SU-DHL-6 (cell line): ENCODE data around the gene IQCF6.
"Not testable (repeated sequence)": the region's sequence is repeated elsewhere in the genome, so short reads cannot be mapped to it uniquely, and the experiment has no call there.

ENCODE experiments used
- H2AFZ ChIP-seq: fragments of 200-600 bp; sonication (generic); 2 replicates; pipeline ENCODE4 v1.6.1; 2014; ENCODE audit warnings: low read depth, mild to moderate bottlenecking, moderate library complexity, mixed read lengths, antibody characterized with exemption, low read length; ENCODE audit not compliant: severe bottlenecking
- H3F3A ChIP-seq: fragments of 200-600 bp; shearing (Covaris generic); 2 replicates; pipeline ENCODE4 v1.6.0; 2016; ENCODE audit warnings: antibody characterized with exemption, mild to moderate bottlenecking; ENCODE audit not compliant: insufficient read depth
- H3K27ac ChIP-seq: fragments of 200-600 bp; sonication (generic); 2 replicates; pipeline ENCODE4 v1.5.1; 2016; ENCODE audit warnings: low read depth, mild to moderate bottlenecking, low read length, moderate library complexity, mixed read lengths
- H3K27me3 ChIP-seq: fragments of 200-600 bp; sonication (generic), shearing (Covaris generic); 2 replicates; pipeline ENCODE4 v1.6.0; 2014; ENCODE audit warnings: mild to moderate bottlenecking, low read length
- H3K36me3 ChIP-seq: fragments of 200-600 bp; sonication (generic); 2 replicates; pipeline ENCODE4 v1.6.1; 2014; ENCODE audit warnings: mild to moderate bottlenecking, low read length, mixed read lengths
- H3K4me2 ChIP-seq: fragments of 300-600, 200-600 bp; shearing (Covaris generic), sonication (generic); 2 replicates; pipeline ENCODE4 v1.6.0; 2014; ENCODE audit warnings: low read length, low read depth, mild to moderate bottlenecking; ENCODE audit not compliant: poor library complexity, severe bottlenecking
- H3K4me3 ChIP-seq: fragments of 200-600 bp; sonication (generic); 2 replicates; pipeline ENCODE4 v1.5.1; 2014; ENCODE audit warnings: antibody characterized with exemption, low read length, mild to moderate bottlenecking, mixed read lengths; ENCODE audit not compliant: insufficient read depth, poor library complexity, severe bottlenecking
- H3K79me2 ChIP-seq: fragments of 200-600 bp; sonication (generic); 2 replicates; pipeline ENCODE4 v1.6.1; 2014; ENCODE audit warnings: mild to moderate bottlenecking, low read length, moderate library complexity; ENCODE audit not compliant: insufficient read depth
- H3K9ac ChIP-seq: fragments of 200-600 bp; sonication (generic); 2 replicates; pipeline ENCODE4 v1.7.0; 2014; ENCODE audit warnings: mild to moderate bottlenecking, low read length
- H3K9me2 ChIP-seq: fragments of 200-600 bp; sonication (generic); replicated peaks from 2 replicates; pipeline ENCODE4 v1.6.1; 2014; ENCODE audit warnings: low read length; ENCODE audit not compliant: insufficient read depth
- H3K9me3 ChIP-seq: fragments of 200-600 bp; sonication (generic); 2 replicates; pipeline ENCODE4 v1.6.1; 2014; ENCODE audit warnings: low read length, mixed read lengths; ENCODE audit not compliant: insufficient read depth
- H4K20me1 ChIP-seq: fragments of 200-600 bp; sonication (generic); 2 replicates; pipeline ENCODE4 v1.6.1; 2014; ENCODE audit warnings: low read depth, mild to moderate bottlenecking, antibody characterized with exemption, low read length, moderate library complexity, mixed read lengths
- CTCF ChIP-seq: fragments of 200-600 bp; sonication (generic); IDR thresholded peaks from one replicate; pipeline ENCODE4 v1.5.1; 2017; ENCODE audit warnings: antibody characterized with exemption, mild to moderate bottlenecking, low read length, moderate library complexity; ENCODE audit not compliant: insufficient read depth, poor library complexity, severe bottlenecking
- EZH2phosphoT487 ChIP-seq: fragments of 200-600 bp; sonication (generic), shearing (Covaris generic); conservative IDR thresholded peaks from 2 replicates; pipeline ENCODE4 v1.6.1; 2018; ENCODE audit warnings: mild to moderate bottlenecking, antibody characterized with exemption, low read length, moderate library complexity, mixed read lengths

The IQCF6 gene

GRCh38 chr3:51750878-51751277, 28.2 kb downstream of the IQCF6 start:
- H2AFZ ChIP-seq: no peak overlapping the region
- H4K20me1 ChIP-seq: no peaks in the 10 kb centered on the region

GRCh38 chr3:51748327-51748726, 30.7 kb downstream of the IQCF6 start:
- Histone ChIP-seq H3K79me2 (no peaks in the 10 kb centered on the region), H4K20me1 (no peaks in the 10 kb centered on the region), H3K9me2 (no peaks in the 10 kb centered on the region), H3K27ac (no peak overlapping the region), H3F3A (no peaks in the 10 kb centered on the region), H3K27me3 (no peaks in the 10 kb centered on the region), H3K4me2 (no peak overlapping the region), H3K4me3 (no peak overlapping the region), H2AFZ (no peak overlapping the region), H3K36me3 (no peaks in the 10 kb centered on the region), H3K9me3 (peaks cover 3% of the 10 kb centered on the region; the same call in 1 of the 2 replicates), H3K9ac (no peak overlapping the region)
- TF ChIP-seq EZH2phosphoT487: no peak
- TF ChIP-seq CTCF: no peak

More at GRCh38 chr3:51750878-51751277, 28.2 kb downstream of the IQCF6 start:
- Histone ChIP-seq H3K27me3 (no peaks in the 10 kb centered on the region), H3K79me2 (no peaks in the 10 kb centered on the region), H3K36me3 (no peaks in the 10 kb centered on the region), H3K9me3 (peaks cover 3% of the 10 kb centered on the region; the same call in 1 of the 2 replicates), H3K9me2 (no peaks in the 10 kb centered on the region), H3K4me3 (no peak overlapping the region), H3F3A (no peaks in the 10 kb centered on the region), H3K4me2 (no peak overlapping the region), H3K9ac (no peak overlapping the region), H3K27ac (no peak overlapping the region)
- no peak for TF ChIP-seq CTCF
- no peak for TF ChIP-seq EZH2phosphoT487

- Histone ChIP-seq H3K4me3 (no peak overlapping the region), H2AFZ (no peak overlapping the region), H3F3A (no peaks in the 10 kb centered on the region), H3K36me3 (no peaks in the 10 kb centered on the region), H3K27me3 (no peaks in the 10 kb centered on the region), H3K27ac (no peak overlapping the region), H3K9ac (no peak overlapping the region), H3K79me2 (no peaks in the 10 kb centered on the region), H3K9me3 (peaks cover 3% of the 10 kb centered on the region; the same call in 1 of the 2 replicates), H3K4me2 (no peak overlapping the region), H4K20me1 (no peaks in the 10 kb centered on the region), H3K9me2 (no peaks in the 10 kb centered on the region)
- TF ChIP-seq CTCF (no peak), EZH2phosphoT487 (no peak)
These were observed 31.2 kb downstream of the IQCF6 start for GRCh38 chr3:51747840-51748239.

GRCh38 chr3:51742978-51743377, 36.1 kb downstream of the IQCF6 start:
- not testable (repeated sequence) for H3K79me2 ChIP-seq, H3K27me3 ChIP-seq, H3K9me2 ChIP-seq, H3K27ac ChIP-seq, H4K20me1 ChIP-seq, H3K9ac ChIP-seq, H3K4me2 ChIP-seq, H2AFZ ChIP-seq, H3F3A ChIP-seq, H3K9me3 ChIP-seq, H3K36me3 ChIP-seq, H3K4me3 ChIP-seq

GRCh38 chr3:51742320-51742719, 36.7 kb downstream of the IQCF6 start:
- not testable (repeated sequence) for H3F3A ChIP-seq, H3K27me3 ChIP-seq, H3K4me2 ChIP-seq, H3K4me3 ChIP-seq, H4K20me1 ChIP-seq, H2AFZ ChIP-seq, H3K9me2 ChIP-seq, H3K9ac ChIP-seq, H3K27ac ChIP-seq, H3K36me3 ChIP-seq, H3K79me2 ChIP-seq, H3K9me3 ChIP-seq
